GM23338 (cell line): ENCODE results near the gene KAZN. TPM values are rescaled to one million over a fixed set of nuclear protein-coding genes. Genes with fewer than 3 reads are reported as not detected.

Source experiments
- ATAC-seq: fragments of 200-7000 bp; cut with Tn5 transposase; 3 replicates; pipeline ENCODE4 v1.9.1; 2020
- DNase-seq: peaks from one replicate; pipeline ENCODE4 v3.0.0-alpha.2; 2015; ENCODE audit warnings: low spot score
- H2AFZ ChIP-seq: fragments of 200-600 bp; sonication (generic); 2 replicates; pipeline ENCODE4 v1.8.0; 2016; ENCODE audit warnings: antibody characterized with exemption, mild to moderate bottlenecking, moderate library complexity
- H3F3A ChIP-seq: fragments of 200-600 bp; sonication (generic); replicated peaks from 2 replicates; pipeline ENCODE4 v1.8.0; 2017; ENCODE audit warnings: antibody characterized with exemption, mixed run types, low read depth
- H3K27ac ChIP-seq: fragments of 200-600 bp; sonication (generic); 2 replicates; pipeline ENCODE4 v1.6.1; 2016; ENCODE audit warnings: low read depth
- H3K27me3 ChIP-seq: fragments of 200-600 bp; sonication (generic); 2 replicates; pipeline ENCODE4 v1.8.0; 2016; ENCODE audit warnings: mild to moderate bottlenecking, mixed run types, moderate library complexity; ENCODE audit not compliant: insufficient read depth
- H3K36me3 ChIP-seq: fragments of 200-600 bp; sonication (generic); 2 replicates; pipeline ENCODE4 v1.8.0; 2016; ENCODE audit warnings: mild to moderate bottlenecking; ENCODE audit not compliant: insufficient read depth
- H3K4me1 ChIP-seq: fragments of 200-600 bp; sonication (generic); 2 replicates; pipeline ENCODE4 v1.8.0; 2016; ENCODE audit warnings: mild to moderate bottlenecking, moderate library complexity; ENCODE audit not compliant: insufficient read depth
- H3K4me2 ChIP-seq: fragments of 200-600 bp; sonication (generic); 2 replicates; pipeline ENCODE4 v1.7.1; 2017; ENCODE audit warnings: mixed run types
- H3K4me3 ChIP-seq: fragments of 200-600 bp; sonication (generic); 2 replicates; pipeline ENCODE4 v1.6.1; 2016; ENCODE audit warnings: mixed run types
- H3K79me2 ChIP-seq: fragments of 200-600 bp; sonication (generic); replicated peaks from 2 replicates; pipeline ENCODE4 v1.8.0; 2017; ENCODE audit warnings: mild to moderate bottlenecking; ENCODE audit not compliant: insufficient read depth
- H3K9me2 ChIP-seq: fragments of 200-600 bp; sonication (generic); 2 replicates; pipeline ENCODE4 v1.8.0; 2017; ENCODE audit not compliant: insufficient read depth
- H4K20me1 ChIP-seq: fragments of 200-600 bp; sonication (generic); replicated peaks from 2 replicates; pipeline ENCODE4 v1.8.0; 2017; ENCODE audit warnings: mild to moderate bottlenecking; ENCODE audit not compliant: insufficient read depth
- H3K27ac Mint-ChIP-seq: 2 replicates; pipeline ENCODE4 v1.8.0; 2020; ENCODE audit warnings: inconsistent platforms, mild to moderate bottlenecking, moderate library complexity, mixed read lengths
- H3K27me3 Mint-ChIP-seq: 3 replicates; pipeline ENCODE4 v1.8.0; 2022; ENCODE audit warnings: low read depth, mild to moderate bottlenecking, moderate library complexity, mixed read lengths, inconsistent platforms; ENCODE audit not compliant: insufficient read depth, poor library complexity
- H3K36me3 Mint-ChIP-seq: 3 replicates; pipeline ENCODE4 v1.8.0; 2021; ENCODE audit warnings: low read depth, mild to moderate bottlenecking, inconsistent platforms, moderate library complexity, mixed read lengths
- H3K4me1 Mint-ChIP-seq: 3 replicates; pipeline ENCODE4 v1.8.0; 2020; ENCODE audit warnings: mild to moderate bottlenecking, inconsistent platforms, mixed read lengths
- H3K4me3 Mint-ChIP-seq: 3 replicates; pipeline ENCODE4 v1.8.0; 2021; ENCODE audit warnings: moderate library complexity, mild to moderate bottlenecking, inconsistent platforms, mixed read lengths
- H3K9me3 Mint-ChIP-seq: 3 replicates; pipeline ENCODE4 v1.8.0; 2020; ENCODE audit warnings: moderate library complexity, mild to moderate bottlenecking, inconsistent platforms, mixed read lengths
- EZH2phosphoT487 ChIP-seq: fragments of 200-600 bp; sonication (generic); IDR thresholded peaks from one replicate; pipeline ENCODE4 v1.8.1; 2018; ENCODE audit warnings: antibody characterized with exemption; ENCODE audit not compliant: unreplicated experiment
- JUNB ChIP-seq: IDR thresholded peaks from one replicate; pipeline ENCODE4 v1.6.1; 2016; ENCODE audit warnings: antibody characterized with exemption; ENCODE audit not compliant: unreplicated experiment
- ZNF331 ChIP-seq: fragments of 250-450 bp; sonication (Bioruptor Pico); IDR thresholded peaks from 2 replicates; pipeline ENCODE4 v1.5.0; 2020; ENCODE audit warnings: low read depth, mild to moderate bottlenecking, moderate library complexity
- ZNF462 ChIP-seq: fragments of 250-450 bp; sonication (Bioruptor Pico); IDR thresholded peaks from 2 replicates; pipeline ENCODE4 v1.5.0; 2020; ENCODE audit warnings: mild to moderate bottlenecking, moderate library complexity
- polyA plus RNA-seq: library from polyadenylated mRNA; unstranded; fragments of >200 nt; fragmentation: Nextera tagmentation; extraction: Ambion mirVana; gene quantifications from 2 replicates; pipeline ENCODE4 v1.2.1, GENCODE V29; 2016
- total RNA-seq: library from RNA; depleted of rRNA; stranded (reverse); fragments of >200 nt; shearing (Covaris generic); gene quantifications from 2 replicates; pipeline ENCODE4 v1.2.3, GENCODE V29; 2014
- TF ChIP-seq, protein P1 (sequence below): IDR thresholded peaks from one replicate; pipeline ENCODE4 v1.6.1; 2018; ENCODE audit warnings: antibody characterized with exemption; ENCODE audit not compliant: unreplicated experiment

The KAZN gene
- total and polyA plus RNA-seq, 2 experiments from 2014 or later = 9.9 to 15.0 TPM

DNA sequence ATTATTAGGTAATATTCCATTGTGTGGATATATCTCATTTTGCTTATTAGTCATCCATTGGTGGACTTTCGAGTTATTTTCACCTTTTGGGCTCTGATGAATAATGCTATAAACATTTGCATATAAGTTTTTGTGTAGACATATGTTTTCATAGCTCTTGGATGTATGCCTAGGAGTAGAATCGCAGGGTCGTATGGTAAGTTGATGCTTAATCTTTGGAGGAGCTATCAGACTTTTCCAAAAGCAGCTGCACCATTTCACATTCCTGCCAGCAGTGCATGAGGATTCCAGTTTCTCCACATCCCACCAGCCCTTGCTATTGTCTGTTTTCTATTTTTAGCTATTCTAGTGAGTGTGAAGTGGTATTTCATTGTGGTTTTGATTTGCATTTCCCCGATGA, 434.8 kb downstream of the KAZN start:
- Histone ChIP-seq H3K9me2 (no peaks in the 10 kb centered on the region), H3K4me2 (no peak overlapping the region), H3K4me1 (0 out of 2 replicates have a peak, but pooled peaks cover 11% of the 10 kb centered on the region), H3K36me3 (no peaks in the 10 kb centered on the region), H3K27me3 (no peaks in the 10 kb centered on the region), H4K20me1 (no peaks in the 10 kb centered on the region), H3K79me2 (no peaks in the 10 kb centered on the region), H2AFZ (no peak overlapping the region), H3K27ac (no peak overlapping the region), H3F3A (no peaks in the 10 kb centered on the region), H3K4me3 (no peak overlapping the region)
- no peaks in the 10 kb centered on the region for H3K9me3 Mint-ChIP-seq
- no peak for DNase-seq
- ATAC-seq = no peak
- H3K4me1 Mint-ChIP-seq = peaks cover 27% of the 10 kb centered on the region
- H3K4me3 Mint-ChIP-seq = no peak overlapping the region
- peaks cover 3% of the 10 kb centered on the region for H3K27me3 Mint-ChIP-seq
- TF ChIP-seq ZNF462 (CRISPR knock-in tag) (no peak), ZNF331 (CRISPR knock-in tag) (no peak), EZH2phosphoT487 (no peak), JUNB (no peak)
- TF ChIP-seq, protein P1, sequence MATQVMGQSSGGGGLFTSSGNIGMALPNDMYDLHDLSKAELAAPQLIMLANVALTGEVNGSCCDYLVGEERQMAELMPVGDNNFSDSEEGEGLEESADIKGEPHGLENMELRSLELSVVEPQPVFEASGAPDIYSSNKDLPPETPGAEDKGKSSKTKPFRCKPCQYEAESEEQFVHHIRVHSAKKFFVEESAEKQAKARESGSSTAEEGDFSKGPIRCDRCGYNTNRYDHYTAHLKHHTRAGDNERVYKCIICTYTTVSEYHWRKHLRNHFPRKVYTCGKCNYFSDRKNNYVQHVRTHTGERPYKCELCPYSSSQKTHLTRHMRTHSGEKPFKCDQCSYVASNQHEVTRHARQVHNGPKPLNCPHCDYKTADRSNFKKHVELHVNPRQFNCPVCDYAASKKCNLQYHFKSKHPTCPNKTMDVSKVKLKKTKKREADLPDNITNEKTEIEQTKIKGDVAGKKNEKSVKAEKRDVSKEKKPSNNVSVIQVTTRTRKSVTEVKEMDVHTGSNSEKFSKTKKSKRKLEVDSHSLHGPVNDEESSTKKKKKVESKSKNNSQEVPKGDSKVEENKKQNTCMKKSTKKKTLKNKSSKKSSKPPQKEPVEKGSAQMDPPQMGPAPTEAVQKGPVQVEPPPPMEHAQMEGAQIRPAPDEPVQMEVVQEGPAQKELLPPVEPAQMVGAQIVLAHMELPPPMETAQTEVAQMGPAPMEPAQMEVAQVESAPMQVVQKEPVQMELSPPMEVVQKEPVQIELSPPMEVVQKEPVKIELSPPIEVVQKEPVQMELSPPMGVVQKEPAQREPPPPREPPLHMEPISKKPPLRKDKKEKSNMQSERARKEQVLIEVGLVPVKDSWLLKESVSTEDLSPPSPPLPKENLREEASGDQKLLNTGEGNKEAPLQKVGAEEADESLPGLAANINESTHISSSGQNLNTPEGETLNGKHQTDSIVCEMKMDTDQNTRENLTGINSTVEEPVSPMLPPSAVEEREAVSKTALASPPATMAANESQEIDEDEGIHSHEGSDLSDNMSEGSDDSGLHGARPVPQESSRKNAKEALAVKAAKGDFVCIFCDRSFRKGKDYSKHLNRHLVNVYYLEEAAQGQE = no peak
- peak overlapping the region; percentile 44; the same call in 1 of the 2 replicates for H3K27ac Mint-ChIP-seq
- no peaks in the 10 kb centered on the region; the same call in 2 of the 3 replicates for H3K36me3 Mint-ChIP-seq
